ACHN (cell line): Measurements from ENCODE around the gene TXNDC5.
A peak's percentile ranks its signal among the peaks of the same experiment; 100 is the strongest.
"Not testable (repeated sequence)": the region's sequence is repeated elsewhere in the genome, so short reads cannot be mapped to it uniquely, and the experiment has no call there.

Experiments
- DNase-seq: peaks from one replicate; pipeline ENCODE4 v3.0.0-alpha.2; 2015
- in situ Hi-C: cut with HindIII; loops from 2 replicates; pipeline ENCODE4 v1.10.0; 2017; ENCODE audit warnings: low sequenced_read_pairs, low pct_ligation_motif_present, low pct_unique_long_range_greater_than_20kb

Gene TXNDC5

DNA sequence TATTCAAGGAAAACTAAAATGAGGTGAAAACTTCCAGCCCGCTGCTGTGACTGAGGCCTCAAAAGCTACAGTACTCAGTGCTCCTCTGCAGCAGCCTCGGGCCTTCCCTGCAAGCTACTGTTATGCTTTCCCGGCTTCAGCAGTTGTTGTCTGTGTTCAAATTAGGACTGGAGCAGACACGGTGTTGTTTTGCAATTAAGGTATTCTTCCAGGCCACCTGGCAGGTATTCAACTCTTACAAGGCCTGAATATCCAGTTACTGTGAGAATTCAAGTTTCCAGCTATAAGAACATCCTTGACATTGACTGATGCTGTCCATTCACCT lies 10.7 kb downstream of the TXNDC5 start:
- DNase-seq = no peak
- in situ Hi-C loops = no loop called here

DNA sequence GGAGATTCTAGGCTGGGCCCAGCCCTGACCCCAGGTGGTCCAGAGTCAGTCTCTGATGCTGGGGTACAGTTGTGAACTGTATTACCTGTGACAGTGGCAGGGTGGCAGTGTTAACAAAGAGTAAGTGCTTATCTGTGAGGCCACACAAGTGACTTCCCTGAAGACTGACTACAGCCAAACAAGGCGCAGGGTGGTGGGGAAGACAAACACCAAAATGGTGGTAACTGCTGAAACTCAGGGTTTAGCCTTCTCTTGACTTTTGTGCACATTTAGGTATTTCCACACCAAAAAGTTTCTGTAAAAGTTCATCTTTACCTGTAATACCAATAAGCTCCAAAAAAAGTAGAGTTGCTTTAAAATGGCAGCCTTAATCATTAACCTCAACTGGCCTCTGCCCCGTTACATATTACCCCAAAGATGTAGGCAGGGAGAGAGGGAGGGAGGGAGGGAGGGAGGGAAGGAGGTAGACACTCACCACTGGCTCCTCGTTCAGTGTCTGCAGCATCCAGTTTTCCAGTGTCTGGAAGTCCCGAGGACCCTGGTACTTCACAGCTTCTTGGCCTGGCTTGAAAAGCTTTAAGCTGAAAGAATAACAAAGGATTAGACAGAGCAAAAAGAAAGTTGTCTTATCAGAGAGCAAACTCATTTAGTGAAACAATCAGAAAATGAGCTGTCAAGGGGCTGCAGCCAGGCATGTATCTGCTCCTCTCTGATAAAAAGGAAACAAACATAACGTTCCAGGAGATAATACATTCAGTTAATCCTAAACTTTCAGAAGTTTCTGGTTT lies 11.3 kb downstream of the TXNDC5 start:
- in situ Hi-C loops = no loop called here
- peak; percentile 51 for DNase-seq

DNA sequence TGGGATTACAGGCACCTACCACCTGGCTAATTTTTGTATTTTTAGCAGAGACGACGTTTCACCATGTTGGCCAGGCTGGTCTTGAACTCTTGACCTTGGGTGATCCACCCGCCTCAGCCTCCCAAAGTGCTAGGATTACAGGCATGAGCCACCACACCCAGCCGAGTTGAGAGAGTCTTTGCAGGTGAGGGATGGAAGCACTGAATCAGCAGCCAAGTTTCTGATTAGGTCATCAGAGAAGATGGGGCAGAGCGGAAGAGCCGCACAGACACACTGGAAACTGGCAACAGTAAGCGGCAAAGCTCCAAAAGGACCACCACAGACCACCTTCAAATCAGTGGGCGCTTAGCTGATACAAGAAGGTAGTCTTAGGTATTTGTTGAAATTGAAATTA lies 12.4 kb downstream of the TXNDC5 start:
- in situ Hi-C loops = not testable (repeated sequence)

DNA sequence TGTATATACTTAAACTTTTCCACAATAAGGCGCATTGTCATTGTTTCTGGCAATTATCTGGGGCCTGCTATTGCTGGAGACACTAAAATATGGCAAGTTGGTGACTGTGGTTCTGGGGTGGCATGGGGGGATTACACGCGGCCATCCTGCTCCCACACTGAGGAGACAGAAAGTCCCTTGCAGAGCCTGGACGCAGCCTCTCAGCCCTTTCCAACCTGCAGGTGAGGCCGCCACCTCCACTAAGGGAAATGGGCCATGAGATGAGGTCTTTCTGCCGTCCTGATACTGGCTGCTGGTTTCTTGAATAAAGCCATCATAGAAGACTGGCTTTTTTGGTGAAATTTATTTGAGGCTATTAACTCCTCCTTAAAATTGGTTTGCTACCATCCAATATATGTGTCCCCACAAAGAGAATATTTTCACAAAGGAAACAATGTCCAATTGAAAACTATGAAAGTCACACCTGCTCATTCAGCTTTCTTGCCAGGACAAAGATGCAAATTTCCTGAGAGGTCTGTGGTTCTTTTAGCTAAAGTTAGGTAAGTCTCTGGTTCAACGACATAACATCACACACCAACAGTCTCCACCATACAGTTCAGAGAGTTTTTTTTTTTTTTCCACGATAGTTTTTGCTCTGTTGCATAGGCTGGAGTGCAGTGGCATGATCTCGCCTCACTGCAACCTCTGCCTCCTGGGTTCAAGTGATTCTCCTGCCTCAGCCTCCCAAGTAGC lies 13.0 kb downstream of the TXNDC5 start:
- DNase-seq = no peak
- in situ Hi-C loops = no loop called here

More for the DNA sequence above, 12.4 kb downstream of the TXNDC5 start:
- DNase-seq = not testable (repeated sequence)

DNA sequence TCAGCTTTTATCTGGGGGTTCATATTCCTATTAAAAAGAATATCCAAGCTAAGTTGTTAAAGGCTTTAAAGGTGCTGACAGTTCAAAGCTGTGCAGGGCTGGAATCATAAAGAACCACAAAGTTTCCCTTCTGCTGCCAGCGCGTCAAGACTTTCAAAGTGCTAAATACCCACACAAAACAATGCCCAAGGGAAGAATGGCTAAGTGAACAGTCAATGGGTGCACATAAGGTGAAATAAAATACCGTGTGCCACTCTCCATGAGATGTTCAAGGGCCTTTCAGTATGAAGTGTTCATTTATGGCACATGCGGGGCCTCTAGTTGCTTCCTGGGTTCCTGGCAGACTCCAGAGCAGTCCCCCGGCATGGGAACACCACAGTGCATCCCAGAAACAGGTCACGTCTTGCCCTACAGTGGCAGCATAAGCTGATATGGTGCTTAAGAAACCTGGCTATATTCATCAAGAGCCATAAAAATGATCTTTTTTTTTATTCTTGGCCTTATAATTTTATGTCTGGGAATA lies 14.1 kb downstream of the TXNDC5 start:
- DNase-seq = no peak
- in situ Hi-C loops = no loop called here

DNA sequence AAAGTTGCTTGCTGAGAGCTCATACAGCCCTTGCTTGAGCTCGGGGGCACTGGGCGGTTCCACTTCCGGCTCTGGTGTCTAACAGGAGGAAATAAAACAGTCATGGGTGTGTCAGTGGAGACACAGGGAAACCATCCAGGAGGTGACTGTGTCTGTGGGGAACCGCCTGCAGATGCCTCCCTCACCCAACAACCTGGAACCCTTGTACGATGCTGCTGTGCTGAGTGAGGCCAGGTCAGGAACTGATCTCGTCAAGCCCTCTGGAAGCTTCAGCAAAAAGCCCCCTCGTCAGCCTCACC lies 15.5 kb downstream of the TXNDC5 start:
- in situ Hi-C loops = no loop called here
- no peak for DNase-seq

DNA sequence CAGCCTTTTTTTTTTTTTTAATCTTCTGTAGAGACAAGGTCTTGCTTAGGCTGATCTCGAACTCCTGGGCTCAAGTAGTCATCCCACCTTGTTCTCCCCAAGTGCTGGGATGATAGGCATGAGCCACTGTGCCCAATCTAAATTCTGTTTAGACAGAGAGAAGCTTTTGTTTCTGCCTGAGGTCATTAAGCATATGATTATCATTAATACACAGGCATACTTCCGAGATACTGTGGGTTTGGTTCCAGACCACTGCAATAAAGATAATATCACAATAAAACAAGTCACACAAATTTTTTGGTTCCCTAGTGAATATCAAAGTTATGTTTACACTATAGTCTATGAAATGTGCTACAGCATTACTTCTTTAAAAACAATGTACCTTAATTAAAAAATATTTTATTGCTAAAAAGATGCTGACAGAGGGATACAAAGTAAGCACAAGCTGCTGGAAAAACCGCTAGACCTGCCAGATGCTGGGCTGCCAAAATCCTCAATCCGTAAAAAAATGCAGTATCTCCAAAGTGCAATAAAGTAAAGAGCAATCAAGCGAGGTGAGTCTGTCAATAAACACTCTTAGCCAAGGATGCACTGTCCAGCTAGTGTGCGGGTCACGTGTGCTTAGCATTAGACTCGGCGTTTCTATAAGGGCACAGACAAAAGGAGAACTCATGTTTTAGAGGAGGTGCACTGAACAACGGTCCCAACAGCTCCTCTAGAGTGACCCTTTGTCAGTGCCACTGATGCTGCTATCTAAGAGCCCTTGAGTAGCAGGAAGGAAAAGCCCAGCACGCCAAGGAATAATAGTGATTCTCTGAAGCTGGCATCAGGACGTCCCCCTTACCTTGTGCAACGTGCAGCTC lies 16.1 kb downstream of the TXNDC5 start:
- in situ Hi-C loops = no loop called here

DNA sequence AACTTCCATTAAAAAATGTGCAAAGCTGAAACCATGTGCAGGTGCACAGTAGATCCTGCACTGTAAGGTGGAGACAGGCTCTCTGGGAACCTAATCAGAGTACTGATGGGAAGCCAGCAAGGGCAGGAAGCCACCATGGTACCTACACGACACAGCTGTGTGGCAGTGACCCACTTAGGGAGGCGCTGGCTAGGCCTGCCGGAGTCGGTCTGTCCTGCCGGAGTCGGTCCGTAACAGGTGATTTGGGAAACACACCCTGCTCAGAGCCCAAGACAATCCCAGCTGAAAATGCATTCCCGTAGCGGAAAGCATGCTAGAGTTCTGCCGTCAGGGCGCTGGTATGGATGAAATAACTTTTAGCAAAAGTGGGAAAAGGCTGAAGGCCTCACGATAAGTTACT lies 17.2 kb downstream of the TXNDC5 start:
- in situ Hi-C loops = no loop called here
- DNase-seq = no peak

More for the DNA sequence above, 16.1 kb downstream of the TXNDC5 start:
- DNase-seq = no peak

DNA sequence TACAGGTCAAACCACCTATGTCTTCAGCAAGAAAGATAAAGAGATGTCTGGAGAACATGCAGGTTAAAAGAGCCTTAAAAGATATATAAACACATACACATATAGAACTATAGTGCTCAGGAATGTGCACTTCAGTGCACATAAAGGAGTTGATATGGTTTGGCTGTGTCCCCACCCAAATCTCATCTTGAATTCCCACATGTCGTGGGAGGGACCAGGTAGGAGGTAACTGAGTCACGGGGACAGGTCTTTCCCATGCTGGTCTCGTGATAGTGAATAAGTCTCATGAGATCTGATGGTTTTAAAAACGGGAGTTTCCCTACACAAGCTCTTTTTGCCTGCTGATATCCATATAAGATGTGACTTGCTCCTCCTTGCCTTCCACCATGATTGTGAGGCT lies 18.2 kb downstream of the TXNDC5 start:
- in situ Hi-C loops, DNase-seq: not testable (repeated sequence)

DNA sequence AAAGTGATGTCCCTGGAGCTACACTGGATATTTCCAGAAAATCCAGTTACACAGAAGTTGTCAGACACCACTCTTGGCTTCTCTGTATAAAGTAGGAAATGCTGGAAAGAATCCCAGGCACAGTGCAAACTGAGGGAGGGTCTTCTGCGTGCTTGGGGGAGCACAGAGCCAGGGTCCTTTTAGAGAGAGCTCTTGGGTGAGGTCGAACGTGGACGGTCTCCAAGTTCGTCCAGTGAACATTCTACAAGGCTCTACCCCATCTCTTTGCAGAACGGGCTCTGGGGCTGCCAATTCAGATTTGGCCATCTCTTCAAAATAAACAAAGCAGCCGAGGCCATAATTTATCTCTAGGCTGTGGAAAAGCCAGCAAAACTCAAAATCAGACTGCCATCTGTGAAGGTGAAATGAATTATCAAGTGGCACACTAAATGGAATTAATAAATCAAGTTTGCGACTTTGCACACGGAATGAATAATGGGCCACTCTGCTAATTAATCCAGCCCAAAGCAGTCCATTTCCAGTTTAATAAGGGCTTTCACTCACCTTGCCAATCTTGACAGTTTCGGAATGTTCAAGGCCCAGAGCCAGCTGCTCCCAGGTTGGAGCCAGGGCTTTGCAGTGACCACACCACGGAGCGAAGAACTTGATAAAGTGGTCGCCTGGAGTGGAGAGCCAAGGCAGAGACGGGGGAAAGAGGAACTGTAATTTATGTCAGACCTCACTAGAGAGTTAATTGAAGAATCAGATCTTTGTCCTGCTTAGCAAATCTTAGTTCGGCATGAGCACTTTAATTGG lies 19.3 kb downstream of the TXNDC5 start:
- in situ Hi-C loops = no loop called here
- no peak for DNase-seq

DNA sequence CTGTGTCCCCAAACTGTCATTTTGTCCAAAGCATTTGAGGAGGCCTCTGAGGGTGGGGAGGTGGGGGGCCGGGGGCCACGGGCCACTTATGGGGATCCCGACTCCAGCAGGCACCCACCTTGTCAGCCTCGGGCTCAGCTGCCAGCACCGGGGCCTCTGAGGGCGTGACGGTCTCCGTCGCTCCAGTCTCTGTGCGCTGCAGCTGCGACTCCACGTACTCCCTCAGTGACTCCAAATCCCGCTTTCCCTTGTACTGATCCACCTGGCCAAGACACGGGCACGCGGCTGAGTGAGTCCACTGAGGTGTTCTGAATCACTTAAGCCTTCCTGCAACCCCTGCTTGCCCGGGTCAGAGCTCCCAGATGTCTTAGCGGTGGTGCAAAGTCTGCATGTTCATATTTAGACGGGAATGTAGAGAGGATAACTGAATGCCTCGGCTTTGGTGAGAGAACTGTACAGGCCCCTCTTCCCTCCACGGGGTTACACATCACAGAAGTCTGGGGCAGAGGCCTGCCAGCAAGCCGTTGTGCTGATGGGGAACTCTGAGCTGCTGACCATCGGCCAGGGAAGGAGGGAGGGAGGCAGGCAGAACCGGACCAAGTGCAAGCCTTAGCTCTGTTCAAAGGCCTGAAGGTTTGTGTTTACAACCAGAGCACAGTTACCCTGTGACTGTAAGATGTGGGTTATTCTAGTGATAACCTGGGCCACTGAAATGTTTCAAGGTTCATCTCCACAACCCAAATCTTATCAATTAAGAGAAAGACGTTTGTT lies 21.8 kb downstream of the TXNDC5 start:
- in situ Hi-C loops = no loop called here
- DNase-seq = no peak

DNA sequence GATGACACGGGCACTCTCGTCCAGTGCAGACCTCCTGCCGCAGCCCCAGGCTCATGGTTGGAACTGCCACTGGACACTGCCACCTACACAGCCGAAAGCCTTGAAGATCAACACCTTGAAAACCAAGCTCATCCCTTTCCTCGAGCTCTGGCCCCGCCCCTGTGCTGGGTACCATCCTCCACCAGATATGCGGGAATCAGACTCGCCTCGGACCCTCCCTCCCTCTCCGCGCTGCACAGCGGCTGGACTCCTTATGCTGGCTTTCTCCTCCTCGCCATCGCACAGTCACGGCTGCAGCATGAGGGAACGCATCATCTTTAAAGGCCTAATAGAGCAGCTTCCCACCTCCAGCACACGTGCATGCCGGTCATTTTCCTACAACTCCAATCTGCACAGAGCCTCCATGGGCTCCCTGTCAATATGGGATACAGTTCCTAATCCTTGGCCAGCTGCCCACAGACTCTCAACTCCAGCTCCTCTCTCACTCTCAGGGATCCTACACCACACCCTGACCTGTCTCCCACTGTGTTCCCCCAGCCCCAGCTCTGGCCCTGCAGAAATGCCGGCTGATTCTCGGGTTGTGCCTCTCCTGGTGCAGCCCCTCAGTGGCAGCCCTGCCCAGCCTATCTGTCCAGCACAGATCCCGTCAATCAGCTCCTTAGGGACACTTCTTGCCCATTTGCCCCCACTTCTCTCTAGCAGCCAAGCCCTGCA lies 23.2 kb downstream of the TXNDC5 start:
- no peak for DNase-seq
- in situ Hi-C loops = no loop called here

DNA sequence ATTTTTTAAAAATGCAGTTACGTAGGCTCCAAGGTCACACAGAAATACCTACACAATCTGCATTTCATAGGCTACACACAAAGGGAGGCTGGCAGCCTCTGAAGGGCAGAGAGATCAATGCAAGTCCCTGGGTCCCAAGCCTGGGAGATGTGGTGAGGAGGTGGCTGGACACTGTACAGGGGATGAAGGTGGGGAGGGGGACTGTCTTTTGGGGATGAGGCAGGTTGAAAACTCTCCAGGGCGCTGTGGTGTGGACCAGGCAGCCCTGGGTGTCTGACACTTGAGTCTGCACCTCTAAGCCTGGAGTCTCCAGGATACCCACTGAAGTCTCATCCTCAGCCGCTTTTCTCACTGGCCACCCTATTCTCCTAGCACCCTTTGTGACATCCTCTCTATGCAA lies 24.5 kb downstream of the TXNDC5 start:
- in situ Hi-C loops = no loop called here
- DNase-seq = no peak

DNA sequence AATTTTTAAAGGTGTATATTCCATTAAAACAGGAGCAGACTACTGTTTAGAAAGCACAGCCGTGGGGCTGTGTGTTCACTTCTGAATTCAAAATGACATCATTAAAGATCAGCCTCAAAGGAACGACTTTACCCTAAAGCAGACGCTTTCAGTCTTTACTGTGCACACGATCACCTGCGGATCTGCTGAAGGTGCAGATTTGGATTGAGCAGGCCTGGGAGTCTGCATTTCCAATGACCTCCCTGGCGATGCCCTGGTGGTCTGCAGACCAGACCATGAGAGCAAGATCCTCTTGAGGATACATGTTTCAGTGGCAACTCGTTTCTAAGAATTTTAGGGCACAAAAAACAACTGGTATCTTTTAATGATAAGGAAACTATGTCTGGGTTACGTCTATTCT lies 27.2 kb downstream of the TXNDC5 start:
- DNase-seq = no peak
- in situ Hi-C loops = no loop called here

DNA sequence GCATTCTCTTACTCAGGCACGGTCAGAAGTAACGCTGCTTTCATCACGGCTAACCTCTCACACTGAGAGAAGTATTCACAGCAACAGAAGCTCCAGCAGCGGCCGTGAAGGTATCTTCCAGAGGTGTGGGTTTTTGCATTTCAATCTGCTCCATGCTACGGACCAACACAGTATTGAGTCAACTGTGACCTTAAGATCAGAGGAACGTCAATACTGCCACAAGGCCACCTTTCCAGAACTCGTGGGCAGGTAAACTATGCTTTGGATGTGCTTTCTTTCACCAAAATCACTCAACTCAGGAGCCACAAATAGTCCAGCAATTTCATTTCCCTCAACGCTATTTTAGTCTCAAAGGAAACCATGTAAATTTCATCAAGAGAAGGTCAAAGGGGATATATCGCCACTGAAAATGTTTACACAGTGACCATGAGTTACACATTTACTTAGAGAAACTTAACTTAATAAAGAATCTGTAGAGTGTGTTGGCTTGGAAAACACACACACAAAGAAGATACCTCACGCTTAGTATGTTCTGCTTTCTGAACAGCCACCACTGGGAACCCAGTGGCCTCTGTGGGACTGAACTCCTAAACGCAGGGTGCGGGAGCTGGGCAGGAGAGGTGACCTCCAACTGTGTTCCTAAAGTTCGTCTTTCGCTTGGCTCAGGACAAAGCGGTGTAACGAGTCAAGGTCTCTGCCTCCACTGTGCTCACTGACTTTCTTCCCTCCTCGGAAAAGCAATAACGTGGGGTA lies 27.9 kb downstream of the TXNDC5 start:
- in situ Hi-C loops = no loop called here
- DNase-seq = no peak

DNA sequence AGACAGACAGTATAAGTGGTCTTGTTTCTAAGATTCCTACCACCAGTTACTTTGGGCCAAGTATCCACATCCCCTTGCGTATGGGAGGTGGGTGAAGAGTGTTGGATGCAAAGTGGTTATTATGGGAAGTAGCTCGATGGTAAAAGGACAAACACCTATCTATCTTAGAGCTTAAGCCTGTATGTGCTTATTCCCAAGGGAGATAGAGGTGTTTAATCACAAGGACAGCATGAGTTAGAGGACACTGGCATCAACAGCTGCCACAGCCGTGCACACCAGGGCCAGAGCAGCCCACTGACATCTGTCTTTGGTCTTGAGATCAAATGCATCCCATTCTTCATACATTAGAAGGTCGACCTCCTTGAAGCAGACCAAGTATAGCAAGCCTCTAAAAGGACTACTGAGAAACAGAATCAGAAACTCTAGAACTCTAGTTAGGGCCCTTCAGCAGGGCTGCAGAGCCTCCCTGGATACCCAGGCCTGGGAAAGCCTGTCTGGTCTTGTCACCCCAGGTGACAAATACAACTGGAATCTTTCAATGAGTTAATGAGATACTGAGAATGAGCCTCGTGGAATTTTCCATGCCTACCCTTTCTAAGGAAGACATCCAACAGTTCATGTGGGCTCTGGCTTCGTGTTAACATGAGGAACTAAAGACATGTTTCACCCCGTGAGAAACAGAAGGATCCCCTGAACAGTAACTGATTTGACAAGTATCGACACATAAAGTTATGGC lies 28.7 kb downstream of the TXNDC5 start:
- in situ Hi-C loops = no loop called here

More for the DNA sequence above, 28.7 kb downstream of the TXNDC5 start:
- DNase-seq = peak; percentile 42
